Measurements from ENCODE around the gene RXFP1.

DNA sequence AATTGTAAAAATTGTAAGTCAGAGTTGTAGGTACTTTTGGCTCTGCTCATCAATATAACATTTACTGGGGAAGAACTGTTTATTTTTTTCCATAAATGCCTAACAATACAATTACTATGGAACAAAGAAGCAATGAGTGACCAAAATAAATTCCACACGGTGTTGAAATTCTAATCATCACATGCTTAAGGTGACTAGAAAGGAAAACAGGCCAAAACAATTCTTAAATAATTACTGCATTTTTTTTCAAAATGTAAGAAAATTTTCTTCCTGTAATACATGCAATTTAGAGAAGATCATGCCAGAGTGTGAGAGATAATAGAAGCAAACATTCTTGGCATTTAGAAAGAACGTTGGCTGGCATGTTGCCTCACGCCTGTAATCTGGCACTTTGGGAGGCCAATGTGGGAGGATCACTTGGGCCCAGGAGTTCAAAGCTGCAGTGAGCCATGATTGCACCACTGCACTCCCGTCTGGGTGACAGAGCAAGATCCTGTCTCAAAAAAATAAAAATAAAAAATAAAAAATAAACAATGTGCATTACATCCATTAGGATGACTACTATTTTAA, 127.5 kb downstream of the RXFP1 start:
- TF ChIP-seq TAF1 (IDR thresholded peaks at IDR 0.05; ENCODE audit: borderline replicate concordance, low read depth, low read length) (no peak), NFIC (IDR thresholded peaks at IDR 0.05; ENCODE audit: borderline replicate concordance) (no peak), EP300 (IDR thresholded peaks at IDR 0.05; ENCODE audit: borderline replicate concordance in 1 of 2, low read depth in 1 of 2, low read length in 1 of 2) (no peak), RFX5 (IDR thresholded peaks at IDR 0.05; ENCODE audit: low read length) (no peak), SMC3 (IDR thresholded peaks at IDR 0.05; ENCODE audit: low read depth, low read length) (no peak), POLR2AphosphoS5 (IDR thresholded peaks at IDR 0.05; ENCODE audit: low read depth, low read length) (no peak)
- TF ChIP-seq, protein P1, sequence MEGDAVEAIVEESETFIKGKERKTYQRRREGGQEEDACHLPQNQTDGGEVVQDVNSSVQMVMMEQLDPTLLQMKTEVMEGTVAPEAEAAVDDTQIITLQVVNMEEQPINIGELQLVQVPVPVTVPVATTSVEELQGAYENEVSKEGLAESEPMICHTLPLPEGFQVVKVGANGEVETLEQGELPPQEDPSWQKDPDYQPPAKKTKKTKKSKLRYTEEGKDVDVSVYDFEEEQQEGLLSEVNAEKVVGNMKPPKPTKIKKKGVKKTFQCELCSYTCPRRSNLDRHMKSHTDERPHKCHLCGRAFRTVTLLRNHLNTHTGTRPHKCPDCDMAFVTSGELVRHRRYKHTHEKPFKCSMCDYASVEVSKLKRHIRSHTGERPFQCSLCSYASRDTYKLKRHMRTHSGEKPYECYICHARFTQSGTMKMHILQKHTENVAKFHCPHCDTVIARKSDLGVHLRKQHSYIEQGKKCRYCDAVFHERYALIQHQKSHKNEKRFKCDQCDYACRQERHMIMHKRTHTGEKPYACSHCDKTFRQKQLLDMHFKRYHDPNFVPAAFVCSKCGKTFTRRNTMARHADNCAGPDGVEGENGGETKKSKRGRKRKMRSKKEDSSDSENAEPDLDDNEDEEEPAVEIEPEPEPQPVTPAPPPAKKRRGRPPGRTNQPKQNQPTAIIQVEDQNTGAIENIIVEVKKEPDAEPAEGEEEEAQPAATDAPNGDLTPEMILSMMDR (IDR thresholded peaks at IDR 0.05): no peak
- TF ChIP-seq, protein P2, sequence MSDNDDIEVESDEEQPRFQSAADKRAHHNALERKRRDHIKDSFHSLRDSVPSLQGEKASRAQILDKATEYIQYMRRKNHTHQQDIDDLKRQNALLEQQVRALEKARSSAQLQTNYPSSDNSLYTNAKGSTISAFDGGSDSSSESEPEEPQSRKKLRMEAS (IDR thresholded peaks at IDR 0.05; ENCODE audit: low read depth): no peak
- TF ChIP-seq, protein P3, sequence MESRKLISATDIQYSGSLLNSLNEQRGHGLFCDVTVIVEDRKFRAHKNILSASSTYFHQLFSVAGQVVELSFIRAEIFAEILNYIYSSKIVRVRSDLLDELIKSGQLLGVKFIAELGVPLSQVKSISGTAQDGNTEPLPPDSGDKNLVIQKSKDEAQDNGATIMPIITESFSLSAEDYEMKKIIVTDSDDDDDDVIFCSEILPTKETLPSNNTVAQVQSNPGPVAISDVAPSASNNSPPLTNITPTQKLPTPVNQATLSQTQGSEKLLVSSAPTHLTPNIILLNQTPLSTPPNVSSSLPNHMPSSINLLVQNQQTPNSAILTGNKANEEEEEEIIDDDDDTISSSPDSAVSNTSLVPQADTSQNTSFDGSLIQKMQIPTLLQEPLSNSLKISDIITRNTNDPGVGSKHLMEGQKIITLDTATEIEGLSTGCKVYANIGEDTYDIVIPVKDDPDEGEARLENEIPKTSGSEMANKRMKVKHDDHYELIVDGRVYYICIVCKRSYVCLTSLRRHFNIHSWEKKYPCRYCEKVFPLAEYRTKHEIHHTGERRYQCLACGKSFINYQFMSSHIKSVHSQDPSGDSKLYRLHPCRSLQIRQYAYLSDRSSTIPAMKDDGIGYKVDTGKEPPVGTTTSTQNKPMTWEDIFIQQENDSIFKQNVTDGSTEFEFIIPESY (IDR thresholded peaks at IDR 0.05; ENCODE audit: borderline replicate concordance, low read depth): no peak
- TF ChIP-seq, protein P4, sequence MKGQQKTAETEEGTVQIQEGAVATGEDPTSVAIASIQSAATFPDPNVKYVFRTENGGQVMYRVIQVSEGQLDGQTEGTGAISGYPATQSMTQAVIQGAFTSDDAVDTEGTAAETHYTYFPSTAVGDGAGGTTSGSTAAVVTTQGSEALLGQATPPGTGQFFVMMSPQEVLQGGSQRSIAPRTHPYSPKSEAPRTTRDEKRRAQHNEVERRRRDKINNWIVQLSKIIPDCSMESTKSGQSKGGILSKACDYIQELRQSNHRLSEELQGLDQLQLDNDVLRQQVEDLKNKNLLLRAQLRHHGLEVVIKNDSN (IDR thresholded peaks at IDR 0.05; ENCODE audit: borderline replicate concordance, low read depth): no peak

All from SK-N-SH (cell line).